ENCODE data around the gene KNDC1.

GRCh38 chr10:133196221-133196915 is 36.3 kb downstream of the KNDC1 start:
- TF ChIP-seq CTCF (IDR thresholded peaks at IDR 0.05) (no peak), POLR2A (IDR thresholded peaks at IDR 0.05) (no peak), EP300 (IDR thresholded peaks at IDR 0.05) (no peak)
